Stimulated activated CD8-positive, alpha-beta memory T cell treated with anti-CD3 and anti-CD28 coated beads, Interleukin-12 subunit alpha, Interleukin-12 subunit beta, amount 100 ng/mL, for 1 hour (primary cell): ENCODE results near the gene ARHGEF18.
A peak's percentile ranks its signal among the peaks of the same experiment; 100 is the strongest.

ENCODE experiments used
- DNase-seq: peaks from one replicate; pipeline ENCODE4 v3.0.0-alpha.2; 2020; ENCODE audit warnings: low read depth

Gene ARHGEF18

GRCh38 chr19:7383284-7383683, 34.5 kb downstream of the ARHGEF18 start:
- no peak for DNase-seq

- DNase-seq: no peak
Observed at GRCh38 chr19:7385062-7385461, 36.3 kb downstream of the ARHGEF18 start.

- DNase-seq: no peak
Observed at GRCh38 chr19:7386308-7386707, 37.6 kb downstream of the ARHGEF18 start.

GRCh38 chr19:7386769-7387168, 38.0 kb downstream of the ARHGEF18 start:
- DNase-seq: no peak

- DNase-seq: no peak
Observed at GRCh38 chr19:7391218-7391670, 42.5 kb downstream of the ARHGEF18 start.

- no peak for DNase-seq
Observed at GRCh38 chr19:7393459-7393858, 44.7 kb downstream of the ARHGEF18 start.

- DNase-seq: no peak
Observed at GRCh38 chr19:7393939-7394730, 45.4 kb downstream of the ARHGEF18 start.

- peak; percentile 79 for DNase-seq
Observed at GRCh38 chr19:7394731-7395359, 46.1 kb downstream of the ARHGEF18 start.

- no peak for DNase-seq
Observed at GRCh38 chr19:7395360-7396066, 46.8 kb downstream of the ARHGEF18 start.

- DNase-seq: no peak
Observed at GRCh38 chr19:7397687-7398086, 49.0 kb downstream of the ARHGEF18 start.
